IMR-90 (cell line): ENCODE data around the gene FAF1.

ENCODE experiments used
- BHLHE40 ChIP-seq: fragments of 150-350 bp; IDR thresholded peaks from 2 replicates; pipeline ENCODE4 v1.6.1; 2016; ENCODE audit warnings: mild to moderate bottlenecking, low read depth, low read length
- CEBPB ChIP-seq: IDR thresholded peaks from 2 replicates; pipeline ENCODE4 v1.6.1; 2012; ENCODE audit warnings: low read depth, low read length, improper control_type of control experiment
- CHD1 ChIP-seq: IDR thresholded peaks from 2 replicates; pipeline ENCODE4 v1.6.1; 2012; ENCODE audit warnings: low read depth, low read length, improper control_type of control experiment
- CTCF ChIP-seq: conservative IDR thresholded peaks from 2 replicates; pipeline ENCODE4 v1.5.1; 2012; ENCODE audit warnings: mild to moderate bottlenecking, low read depth, low read length, improper control_type of control experiment
- MAZ ChIP-seq: IDR thresholded peaks from 2 replicates; pipeline ENCODE4 v1.6.1; 2012; ENCODE audit warnings: low read depth, mild to moderate bottlenecking, low read length, improper control_type of control experiment, moderate library complexity, borderline replicate concordance
- MXI1 ChIP-seq: IDR thresholded peaks from 2 replicates; pipeline ENCODE4 v1.6.1; 2012; ENCODE audit warnings: low read depth, mild to moderate bottlenecking, low read length, moderate library complexity, borderline replicate concordance
- NFE2L2 ChIP-seq: fragments of 150-350 bp; IDR thresholded peaks from 2 replicates; pipeline ENCODE4 v1.6.1; 2016; ENCODE audit warnings: low read depth, mild to moderate bottlenecking, low read length
- POLR2A ChIP-seq: IDR thresholded peaks from 2 replicates; pipeline ENCODE4 v1.6.1; 2012; ENCODE audit warnings: mild to moderate bottlenecking, low read depth, low read length
- RAD21 ChIP-seq: IDR thresholded peaks from 2 replicates; pipeline ENCODE4 v1.6.1; 2012; ENCODE audit warnings: low read length, improper control_type of control experiment
- RCOR1 ChIP-seq: IDR thresholded peaks from 2 replicates; pipeline ENCODE4 v1.6.1; 2012; ENCODE audit warnings: mild to moderate bottlenecking, low read length, improper control_type of control experiment; ENCODE audit not compliant: insufficient replicate concordance
- RFX5 ChIP-seq: IDR thresholded peaks from 2 replicates; pipeline ENCODE4 v1.8.0; 2012; ENCODE audit warnings: low read depth, mild to moderate bottlenecking, low read length, moderate library complexity
- SMC3 ChIP-seq: fragments of 150-350 bp; IDR thresholded peaks from 2 replicates; pipeline ENCODE4 v1.6.1; 2016; ENCODE audit warnings: low read depth, mild to moderate bottlenecking, antibody characterized with exemption, low read length, moderate library complexity
- TF ChIP-seq, protein P1 (sequence below): fragments of 150-350 bp; IDR thresholded peaks from 2 replicates; pipeline ENCODE4 v1.6.1; 2016; ENCODE audit warnings: low read depth, mild to moderate bottlenecking, low read length, moderate library complexity, borderline replicate concordance

DNA sequence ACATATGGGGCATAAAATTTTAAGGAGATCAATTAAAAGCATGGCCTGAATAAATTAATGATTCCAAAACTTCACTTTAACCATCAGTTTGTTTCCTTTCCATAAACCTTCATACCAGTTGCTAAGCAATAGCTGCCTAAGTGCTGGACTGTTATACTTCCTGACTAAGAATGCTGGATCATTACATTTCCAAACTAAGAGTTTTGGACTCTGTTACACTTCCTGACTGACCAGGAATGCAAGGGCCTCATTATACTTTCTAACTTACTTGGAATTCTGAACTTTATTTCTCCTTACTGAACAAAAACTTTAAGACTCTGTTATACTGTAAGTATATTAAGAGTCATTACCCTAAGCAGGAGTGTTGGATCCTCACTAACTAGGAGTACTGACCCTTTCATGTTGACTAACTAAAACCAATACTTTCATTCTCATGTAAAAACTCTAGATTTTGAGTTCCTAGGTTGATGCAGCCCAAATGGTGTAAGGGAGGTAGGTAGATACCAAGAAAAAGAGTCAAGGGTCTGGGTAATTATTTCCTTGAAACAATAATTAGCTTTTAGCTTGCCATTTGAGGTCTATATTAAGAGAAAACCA is 118.2 kb downstream of the FAF1 start:
- TF ChIP-seq CTCF (no peak), BHLHE40 (no peak), CEBPB (no peak), POLR2A (no peak), RFX5 (no peak), RCOR1 (no peak), RAD21 (no peak), MXI1 (no peak), SMC3 (no peak), MAZ (no peak), NFE2L2 (no peak), CHD1 (no peak)
- TF ChIP-seq, protein P1, sequence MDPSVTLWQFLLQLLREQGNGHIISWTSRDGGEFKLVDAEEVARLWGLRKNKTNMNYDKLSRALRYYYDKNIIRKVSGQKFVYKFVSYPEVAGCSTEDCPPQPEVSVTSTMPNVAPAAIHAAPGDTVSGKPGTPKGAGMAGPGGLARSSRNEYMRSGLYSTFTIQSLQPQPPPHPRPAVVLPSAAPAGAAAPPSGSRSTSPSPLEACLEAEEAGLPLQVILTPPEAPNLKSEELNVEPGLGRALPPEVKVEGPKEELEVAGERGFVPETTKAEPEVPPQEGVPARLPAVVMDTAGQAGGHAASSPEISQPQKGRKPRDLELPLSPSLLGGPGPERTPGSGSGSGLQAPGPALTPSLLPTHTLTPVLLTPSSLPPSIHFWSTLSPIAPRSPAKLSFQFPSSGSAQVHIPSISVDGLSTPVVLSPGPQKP: no peak
